Measurements from ENCODE around the gene PPL.

Gene PPL

DNA sequence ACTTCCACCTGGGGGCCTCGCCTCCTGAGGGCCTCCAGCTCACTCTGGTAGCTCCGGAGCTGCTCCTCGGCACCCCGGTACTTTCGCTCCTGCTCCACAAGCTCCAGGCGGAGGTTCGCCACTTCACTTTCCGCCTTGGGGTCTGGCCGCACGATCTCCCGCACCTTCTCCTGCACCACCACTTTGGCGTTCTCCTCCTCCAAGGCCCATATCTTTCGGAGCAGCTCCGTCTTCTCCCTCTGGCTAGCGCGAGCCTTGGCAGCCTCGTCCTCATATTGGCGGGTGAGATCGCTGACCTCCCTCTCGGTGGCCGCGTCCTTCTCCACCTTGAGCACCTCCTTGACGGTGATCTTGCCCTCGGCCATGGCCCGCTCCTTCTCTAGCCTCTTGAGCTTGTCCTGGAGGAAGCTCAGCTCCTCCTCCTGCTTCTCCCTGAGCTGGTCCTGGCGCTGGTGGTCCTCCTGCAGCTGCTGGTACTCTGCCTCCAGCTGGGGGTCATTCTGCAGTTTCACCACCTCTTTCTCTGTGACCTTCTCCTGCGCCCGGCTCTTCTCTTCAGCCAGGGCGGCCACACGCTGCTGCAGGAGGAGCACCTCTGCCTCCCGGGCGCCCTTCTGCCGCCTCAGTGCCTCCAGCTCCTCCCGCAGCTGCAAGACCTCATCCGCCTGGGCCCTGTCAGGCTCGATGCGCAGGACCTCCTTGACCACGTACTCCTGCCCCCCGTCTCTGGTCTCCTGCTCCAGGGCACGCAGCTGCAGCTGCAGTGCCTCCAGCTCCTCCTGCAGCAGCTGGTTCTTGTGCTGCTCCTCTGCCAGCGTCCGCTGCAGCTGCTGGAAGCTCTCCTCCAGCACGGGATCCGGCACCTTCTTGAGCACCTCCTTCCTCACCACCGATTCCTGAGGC, 51.7 kb downstream of the PPL start:
- no peak for DNase-seq (ENCODE audit: low read depth)

DNA sequence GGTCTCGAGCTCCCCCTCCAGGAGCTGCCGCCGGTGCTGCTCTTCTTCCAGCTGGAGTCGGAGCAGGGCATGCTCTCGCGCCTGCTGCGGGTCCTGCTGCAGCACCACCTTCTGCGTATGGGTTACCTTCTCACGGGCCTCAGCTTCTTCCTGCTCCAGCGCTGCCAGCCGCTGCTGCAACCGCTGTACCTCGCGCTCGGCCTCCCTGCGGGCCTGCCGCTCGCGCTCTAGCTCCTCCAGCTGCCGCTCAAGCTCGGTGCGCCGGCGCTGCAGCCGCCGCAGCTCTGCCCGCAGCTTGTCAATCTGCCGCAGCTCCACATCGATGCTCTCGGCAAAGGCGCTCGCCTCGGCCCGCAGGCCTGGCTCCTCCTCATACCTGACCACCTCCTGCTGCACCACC, 52.7 kb downstream of the PPL start:
- no peak for DNase-seq (ENCODE audit: low read depth)

DNA sequence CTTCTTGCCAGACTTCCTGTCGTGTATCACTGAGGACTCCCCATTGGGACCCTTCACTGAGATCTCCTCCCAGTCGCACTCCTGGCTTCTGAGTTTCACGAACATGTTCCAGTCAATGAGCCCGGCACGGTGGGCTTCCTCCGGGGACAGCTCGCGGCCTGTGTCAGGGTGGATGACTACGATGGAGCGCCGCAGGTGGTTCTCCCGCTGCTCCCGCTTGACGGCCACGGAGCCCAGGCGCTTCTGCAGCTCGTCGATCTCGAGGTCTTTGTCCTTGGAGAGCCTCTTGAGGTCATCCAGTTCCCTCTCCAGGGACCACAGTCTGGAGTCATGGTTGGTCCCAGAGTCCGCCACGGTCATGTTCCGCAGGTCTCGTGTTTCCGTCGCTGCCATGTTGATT, 53.4 kb downstream of the PPL start:
- DNase-seq (ENCODE audit: low read depth), result no peak

DNA sequence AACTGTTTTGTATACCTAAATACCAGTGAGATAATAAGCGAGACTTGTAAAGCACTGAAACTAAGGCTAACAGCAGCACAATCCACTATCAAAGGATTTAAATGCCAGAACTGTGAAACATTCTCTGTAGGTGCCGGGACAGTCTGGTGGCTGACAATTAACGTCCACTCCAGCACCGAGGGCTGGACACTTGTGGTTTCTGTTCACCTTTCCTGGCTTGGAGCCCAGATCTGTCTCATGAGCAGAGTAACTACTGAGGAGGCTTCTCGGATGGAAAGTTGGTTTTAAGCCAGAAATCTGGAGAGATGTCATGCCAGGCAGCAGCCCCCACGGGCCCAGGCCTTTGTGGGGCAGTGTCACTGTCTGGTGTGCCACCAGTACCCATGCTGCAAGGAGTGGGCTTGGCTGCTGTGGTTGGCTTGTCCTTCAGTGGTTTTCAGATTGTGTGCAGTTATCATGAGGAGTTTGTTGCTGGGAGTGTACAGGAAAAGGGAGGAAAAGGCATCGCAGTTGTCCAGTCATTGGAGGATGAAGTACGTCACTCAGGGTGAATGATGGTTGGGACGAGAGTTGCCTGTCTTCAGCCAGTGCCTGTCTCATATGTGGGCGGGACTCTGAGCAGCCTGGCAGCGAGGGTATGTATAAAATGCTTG, 54.2 kb downstream of the PPL start:
- no peak for DNase-seq (ENCODE audit: low read depth)

DNA sequence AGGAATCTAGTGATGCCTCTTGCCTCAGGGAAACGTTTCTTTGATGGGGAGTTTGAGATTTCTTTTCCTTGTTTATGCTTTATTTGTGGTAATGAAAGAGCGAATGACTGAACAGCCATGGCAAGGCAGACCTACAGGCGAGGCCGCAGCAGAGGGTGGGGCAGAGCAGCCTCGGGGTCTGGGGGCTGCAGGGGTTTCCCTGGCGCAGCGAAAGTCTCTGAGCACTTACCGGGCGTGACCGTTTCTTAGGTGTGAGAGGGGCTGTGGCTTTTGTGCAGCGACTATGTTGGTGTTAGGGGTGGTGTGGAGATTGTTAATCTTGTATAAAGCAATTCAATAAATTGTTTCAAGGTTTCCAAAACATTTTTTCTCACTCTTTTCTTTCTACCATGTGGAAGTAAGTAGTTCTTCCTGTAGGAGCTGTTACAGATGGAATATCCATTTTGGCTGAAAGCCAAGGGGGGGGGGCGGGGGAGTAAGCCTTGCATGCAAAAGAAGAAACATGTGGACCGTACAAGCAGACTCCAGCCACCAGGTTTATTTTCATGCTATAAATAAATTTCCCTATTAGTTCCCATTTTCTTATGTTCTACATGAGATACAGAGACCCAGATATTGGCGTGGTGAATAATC, 54.8 kb downstream of the PPL start:
- DNase-seq (ENCODE audit: low read depth), result no peak

DNA sequence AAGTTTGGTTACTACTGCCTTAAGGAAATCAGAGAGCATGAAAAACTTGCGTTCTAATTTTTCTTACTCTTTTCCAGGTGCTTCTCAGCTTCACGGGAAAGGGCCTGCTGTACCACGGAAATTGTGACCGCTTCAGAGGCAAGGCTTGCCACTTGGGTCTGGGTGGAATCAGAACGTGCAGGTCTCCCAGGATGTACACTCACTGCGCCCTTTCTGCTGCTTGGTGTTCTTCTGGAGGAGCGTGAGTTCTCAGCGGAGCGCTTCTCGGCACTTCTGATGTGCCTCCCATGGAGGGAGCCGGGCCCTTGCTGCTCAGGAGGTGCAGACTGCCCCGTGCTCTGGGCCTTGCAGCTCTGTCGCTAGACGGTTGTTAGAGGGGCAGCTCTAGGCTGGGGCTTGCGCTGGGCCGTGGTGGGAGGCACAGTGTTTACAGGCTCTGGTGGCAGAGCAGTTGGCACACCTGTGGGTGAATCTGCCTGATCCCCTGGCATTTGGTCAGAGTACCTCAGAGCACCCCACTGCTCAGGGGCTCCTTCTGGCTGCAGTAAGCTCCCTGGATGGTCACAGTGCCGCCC, 56.9 kb downstream of the PPL start:
- no peak for DNase-seq (ENCODE audit: low read depth)

DNA sequence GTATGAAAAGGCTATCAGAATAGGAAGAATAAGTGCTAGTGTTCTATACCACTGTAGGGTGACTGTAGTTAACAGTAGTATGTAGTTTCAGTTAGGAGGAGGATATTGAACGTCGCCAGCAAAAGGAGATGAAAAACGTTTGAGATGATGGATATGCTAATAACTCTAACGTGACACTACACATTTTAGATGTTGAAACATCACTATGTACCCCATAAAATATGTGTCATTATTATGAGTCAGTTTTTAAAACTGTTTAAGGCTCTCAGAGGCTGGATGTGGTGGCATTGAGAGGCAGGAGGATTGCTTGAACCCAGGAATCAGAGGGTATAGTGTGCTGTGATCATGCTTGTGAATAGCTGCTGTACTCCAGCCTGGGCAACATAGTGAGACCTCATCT, 57.9 kb downstream of the PPL start:
- no peak for DNase-seq (ENCODE audit: low read depth)

DNA sequence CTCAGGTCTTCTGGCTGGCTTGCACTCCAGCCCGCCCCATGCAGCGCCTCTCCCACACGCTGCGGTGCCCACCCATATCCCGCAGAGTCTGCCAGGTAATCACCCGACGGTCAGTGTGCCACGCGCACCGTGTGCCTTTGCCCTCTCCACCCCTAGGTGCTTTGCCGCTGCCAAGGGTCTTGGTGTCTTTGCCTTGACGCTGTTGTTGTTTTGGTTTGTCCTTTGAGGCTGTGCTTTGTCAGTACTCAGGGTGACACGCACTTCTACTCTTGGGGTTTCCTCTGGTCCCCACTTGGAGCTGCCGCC, 59.6 kb downstream of the PPL start:
- no peak for DNase-seq (ENCODE audit: low read depth)

DNA sequence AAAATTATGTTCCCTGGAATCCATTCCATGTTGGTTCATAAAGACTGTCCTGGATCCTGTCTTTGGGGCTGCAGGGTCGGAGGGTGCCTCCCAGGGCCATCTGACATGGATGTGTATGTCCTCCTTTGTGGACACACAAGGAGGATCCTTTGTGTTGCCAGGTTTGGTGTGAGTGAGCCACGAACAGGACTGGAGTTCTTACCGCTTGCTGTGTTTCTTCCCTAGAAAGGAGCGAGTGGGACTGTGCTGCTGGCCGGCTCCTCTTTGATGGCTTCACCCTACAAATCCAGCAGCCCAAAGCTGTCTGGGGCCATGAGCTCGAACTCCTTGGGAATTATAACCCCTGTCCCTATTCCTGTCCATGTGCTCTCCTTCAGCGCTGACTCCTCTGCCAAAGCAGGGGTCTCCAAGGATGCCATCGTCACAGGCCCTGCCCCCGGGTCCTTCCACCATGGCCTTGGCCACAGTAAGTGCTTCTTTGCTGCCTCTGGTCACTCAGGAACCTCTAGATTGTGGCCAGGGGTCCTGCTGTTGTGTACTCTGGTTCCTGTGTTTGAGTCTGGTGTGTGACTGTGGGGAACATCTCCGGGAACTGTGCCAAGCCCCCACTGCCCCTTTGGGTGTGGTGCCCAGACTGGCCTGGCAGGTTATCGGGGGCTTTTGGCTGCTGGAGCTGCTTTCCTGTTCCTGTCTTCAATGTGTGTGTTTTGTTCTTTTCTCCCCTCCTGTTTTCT, 60.1 kb downstream of the PPL start:
- no peak for DNase-seq (ENCODE audit: low read depth)

DNA sequence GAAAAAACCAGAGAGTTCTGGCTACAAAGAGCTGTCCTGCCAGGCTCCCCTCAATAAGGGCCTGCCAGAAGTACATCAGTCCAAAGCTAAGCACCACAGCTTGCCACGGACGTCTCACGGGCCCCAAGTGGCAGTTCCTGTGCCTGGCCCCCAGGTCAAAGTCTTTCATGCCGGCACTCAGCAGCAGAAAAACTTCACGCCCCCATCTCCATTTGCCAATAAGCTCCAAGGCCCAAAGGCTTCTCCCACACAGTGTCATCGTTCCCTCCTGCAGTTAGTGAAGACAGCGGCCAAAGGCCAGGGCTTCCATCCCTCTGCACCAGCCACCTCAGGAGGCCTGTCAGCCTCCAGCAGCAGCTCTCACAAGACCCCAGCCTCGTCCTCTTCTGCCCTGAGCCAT, 62.3 kb downstream of the PPL start:
- DNase-seq (ENCODE audit: low read depth), result no peak

DNA sequence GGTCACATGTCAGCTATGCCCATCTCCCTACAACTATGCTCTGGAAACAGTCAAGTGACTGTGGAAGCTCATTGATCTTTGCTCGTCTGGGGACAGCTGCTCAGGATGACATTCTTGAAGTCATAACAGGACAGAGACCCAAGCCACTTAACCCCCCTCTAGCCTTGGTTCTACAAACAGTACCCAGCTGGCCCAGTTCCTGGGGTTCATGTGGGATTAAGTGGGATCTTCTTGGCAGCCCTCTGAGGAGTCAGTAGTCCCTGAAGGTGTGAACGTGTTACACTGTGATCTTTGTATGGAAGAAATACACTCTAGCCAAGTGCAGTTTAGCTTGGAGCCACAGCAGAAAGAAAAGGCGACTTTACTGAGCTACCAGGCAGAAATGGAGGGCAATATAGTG, 63.9 kb downstream of the PPL start:
- DNase-seq (ENCODE audit: low read depth), result no peak

DNA sequence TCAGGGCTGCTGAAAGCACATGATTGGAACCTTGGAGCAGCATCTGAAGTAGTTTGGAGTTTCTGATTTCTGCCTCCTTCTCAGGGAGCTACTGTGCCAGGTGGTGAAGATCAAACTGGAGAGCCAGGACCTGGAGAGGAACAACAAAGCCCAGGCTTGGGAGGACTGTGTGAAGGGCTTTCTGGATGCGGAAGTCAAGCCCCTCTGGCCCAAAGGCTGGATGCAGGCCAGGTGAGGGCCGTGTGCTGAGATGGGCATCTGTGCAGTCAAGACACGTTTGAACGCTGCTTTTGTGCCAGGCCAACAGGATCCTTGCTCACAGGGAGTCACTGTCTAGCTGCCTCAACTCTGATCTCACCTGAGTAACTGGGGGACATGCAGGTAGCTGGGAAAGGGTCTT, 65.9 kb downstream of the PPL start:
- no peak for DNase-seq (ENCODE audit: low read depth)

DNA sequence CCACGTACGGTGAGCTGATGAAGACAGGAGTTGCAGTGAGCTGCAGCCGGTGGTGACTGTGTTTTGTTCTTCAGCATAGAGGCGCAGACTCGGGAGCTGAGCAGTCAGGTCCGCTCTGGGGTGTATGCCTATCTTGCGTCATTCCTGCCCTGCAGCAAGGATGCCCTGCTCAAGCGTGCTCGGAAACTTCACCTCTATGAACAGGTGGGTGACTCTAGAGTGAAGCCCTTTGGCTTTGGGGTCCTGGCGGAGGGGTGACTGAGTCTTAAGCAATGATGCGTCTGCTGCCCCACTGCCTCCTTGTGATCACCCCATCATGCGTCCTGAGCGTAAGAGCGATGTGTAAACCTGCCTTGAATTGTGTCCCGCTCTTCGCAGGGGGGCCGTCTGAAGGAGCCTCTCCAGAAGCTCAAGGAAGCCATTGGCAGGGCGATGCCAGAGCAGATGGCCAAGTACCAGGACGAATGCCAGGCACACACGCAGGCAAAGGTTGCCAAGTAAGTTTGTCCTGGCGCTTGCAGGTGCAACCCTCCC, 66.7 kb downstream of the PPL start:
- DNase-seq (ENCODE audit: low read depth), result no peak

DNA sequence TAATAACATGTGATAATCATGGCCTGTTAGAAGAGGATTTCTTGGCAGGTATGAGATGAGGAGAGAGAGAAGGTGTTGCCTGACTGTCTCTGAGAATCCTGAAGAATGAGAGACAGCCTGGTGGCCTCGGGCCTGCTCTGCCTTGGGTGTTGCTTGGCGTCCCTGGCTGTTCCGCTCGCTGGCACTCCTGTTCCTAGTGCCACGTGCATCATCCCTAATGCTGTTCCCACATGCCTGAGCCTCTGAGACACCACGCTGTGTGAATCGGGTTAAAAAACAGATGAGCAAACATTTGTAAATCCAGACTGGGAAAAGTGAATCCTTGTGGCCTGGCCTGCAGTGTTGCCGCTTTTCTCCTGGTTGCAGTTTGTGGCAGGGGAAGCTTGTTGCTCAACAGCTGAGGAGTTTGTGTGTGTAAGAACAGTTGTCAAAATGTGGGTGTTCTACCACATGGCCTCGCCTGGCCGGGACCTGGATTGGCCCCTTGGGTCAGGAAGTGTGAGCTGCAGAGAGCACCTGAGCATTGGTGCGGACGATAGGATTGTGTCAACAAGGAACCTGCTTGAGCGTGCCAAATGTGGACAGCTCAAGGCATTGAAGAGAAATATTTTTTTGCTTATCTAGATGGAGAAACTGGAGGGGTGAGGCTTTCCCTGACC, 67.7 kb downstream of the PPL start:
- no peak for DNase-seq (ENCODE audit: low read depth)

DNA sequence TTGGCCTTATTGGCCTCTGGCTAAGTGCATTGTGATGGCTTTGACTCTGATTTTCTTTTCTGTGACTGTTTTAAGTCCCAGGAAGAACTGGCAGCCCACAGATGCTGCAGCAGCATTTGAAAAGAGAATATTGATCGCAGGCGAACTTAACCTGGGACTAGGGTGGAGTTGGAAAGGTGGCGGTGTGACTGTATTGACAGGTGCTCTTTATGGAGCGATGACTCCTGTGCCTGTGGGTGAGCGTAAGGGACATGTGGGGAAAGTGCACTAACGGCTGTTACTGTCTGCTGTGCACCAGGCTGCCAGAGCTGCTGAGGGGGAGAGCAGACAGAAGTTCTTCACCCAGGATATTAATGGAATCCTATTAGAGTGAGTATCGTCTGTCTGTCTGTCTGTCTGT, 68.4 kb downstream of the PPL start:
- no peak for DNase-seq (ENCODE audit: low read depth)

DNA sequence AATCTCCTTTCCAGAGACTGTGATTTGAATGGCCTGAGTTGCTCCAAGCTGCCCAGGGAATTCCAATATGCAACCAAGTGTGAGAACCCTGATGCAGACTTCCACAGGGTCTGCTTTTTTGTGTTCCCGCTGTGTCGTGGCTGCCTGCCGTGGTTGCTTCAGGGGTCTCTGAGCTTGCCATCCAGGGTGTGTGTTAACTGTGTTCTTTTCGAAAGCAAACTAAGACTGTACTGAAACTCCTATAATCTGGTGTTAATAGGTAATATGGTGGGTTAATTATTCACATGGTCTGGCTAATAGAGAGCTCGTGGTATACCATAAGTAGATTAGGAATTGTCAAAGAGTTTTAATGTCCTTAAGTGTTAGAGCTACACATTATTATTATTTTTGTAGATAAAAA, 68.9 kb downstream of the PPL start:
- DNase-seq (ENCODE audit: low read depth), result no peak

DNA sequence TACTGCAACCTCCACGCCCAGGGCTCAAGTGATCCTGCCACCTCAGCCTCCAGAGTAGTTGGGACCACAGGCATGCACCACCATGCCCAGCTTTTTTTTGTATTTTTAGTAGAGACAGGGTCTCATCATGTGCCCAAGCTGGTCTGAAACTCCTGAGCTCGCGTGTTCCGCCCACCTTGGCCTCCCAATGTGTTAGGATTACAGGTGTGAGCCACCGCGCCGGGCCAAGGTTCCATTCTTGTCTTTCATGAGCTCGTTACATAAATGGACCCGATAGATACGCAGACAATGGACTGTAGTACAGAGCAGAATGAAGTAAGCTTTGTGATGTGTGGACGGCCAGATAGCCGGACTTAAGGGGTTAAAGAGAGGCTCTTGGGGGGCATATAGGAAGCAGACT, 70.4 kb downstream of the PPL start:
- no peak for DNase-seq (ENCODE audit: low read depth)

DNA sequence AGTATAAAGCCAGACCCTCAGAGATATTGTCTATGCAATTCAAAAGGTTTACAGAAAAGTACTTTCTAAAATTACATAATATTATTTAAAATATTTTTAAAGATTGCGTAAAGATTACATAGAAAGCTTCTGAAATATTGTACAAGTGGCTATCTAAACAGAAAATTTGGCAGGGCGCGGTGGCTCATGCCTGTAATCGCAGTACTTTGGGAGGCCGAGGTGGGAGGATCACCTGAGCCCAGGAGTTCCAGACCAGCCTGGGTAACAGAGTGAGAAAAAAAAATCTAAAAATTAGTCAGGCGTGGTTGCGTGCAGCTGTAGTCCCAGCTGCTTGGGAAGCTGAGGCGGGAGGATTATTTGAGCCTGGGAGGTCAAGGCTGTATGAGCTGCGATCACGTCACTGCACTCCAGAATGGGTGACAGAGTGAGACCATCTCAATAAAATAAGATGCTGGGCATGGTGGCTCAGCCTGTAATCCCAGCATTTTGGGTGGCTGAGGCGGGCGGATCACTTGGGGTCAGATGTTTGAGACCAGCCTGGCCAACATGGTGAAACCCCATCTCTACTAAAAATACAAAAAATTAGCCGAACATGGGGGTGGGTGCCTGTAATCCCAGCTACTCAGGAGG, 71.6 kb downstream of the PPL start:
- no peak for DNase-seq (ENCODE audit: low read depth)

DNA sequence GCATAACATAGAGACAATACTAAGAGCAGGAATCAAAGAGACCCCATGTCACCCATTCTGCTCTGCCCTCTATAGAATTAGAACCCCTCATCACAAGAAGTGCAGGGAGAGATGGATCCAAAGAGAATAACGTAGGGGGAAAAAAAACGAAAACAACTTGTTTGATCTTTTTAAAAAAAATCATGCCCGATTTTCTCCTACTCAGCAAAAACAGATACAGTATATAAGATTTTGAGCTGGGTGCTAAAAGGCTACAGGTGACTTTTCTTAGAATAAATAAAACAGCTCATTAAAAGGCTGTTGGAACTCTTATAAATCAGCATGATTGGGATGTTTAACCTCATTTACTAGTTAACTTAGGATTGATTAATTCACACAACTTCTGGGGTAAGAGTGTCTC, 72.2 kb downstream of the PPL start:
- DNase-seq (ENCODE audit: low read depth), result no peak

DNA sequence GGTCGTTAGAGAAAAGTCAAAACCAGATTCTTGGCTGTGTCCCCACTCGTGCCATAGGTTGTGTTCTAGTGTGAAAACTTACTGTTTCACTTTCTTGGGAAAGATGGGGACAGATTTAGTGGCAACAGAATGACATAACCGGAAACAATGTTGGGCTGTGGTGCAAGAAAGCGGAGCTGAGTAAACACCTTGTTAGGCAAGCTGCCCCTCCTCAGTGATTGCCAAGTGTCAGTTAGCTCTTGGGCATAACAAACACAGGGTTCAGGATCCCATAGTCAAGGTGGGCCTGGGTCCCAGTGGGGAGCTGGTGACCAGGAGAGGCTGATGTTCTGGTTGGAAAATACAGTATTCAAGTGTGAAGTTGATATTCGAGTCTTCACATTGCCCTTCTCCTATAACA, 74.3 kb downstream of the PPL start:
- no peak for DNase-seq (ENCODE audit: low read depth)

DNA sequence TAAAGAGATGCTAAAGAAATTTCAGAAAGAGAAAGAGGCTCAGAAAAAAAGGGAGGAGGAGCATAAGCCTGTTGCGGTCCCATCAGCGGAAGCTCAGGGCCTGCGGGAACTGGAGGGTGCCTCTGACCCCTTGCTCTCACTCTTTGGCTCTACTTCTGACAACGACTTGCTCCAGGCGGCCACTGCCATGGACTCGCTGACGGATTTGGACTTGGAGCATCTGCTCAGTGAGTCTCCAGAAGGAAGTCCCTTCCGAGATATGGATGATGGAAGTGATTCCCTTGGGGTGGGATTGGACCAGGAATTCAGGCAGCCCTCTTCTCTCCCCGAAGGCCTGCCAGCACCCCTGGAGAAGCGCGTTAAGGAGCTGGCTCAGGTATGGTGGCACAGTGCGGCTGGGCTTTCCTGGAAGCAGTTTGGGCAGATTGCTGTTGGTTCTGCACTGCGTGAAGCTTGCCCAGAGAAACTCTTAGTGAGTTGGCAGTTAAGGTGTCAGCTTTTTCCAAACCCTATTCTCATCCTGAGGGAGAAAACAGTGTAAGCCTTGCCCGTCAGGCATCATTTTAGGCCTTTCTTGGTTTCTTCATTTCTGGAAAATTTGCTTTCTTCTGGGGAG, 76.1 kb downstream of the PPL start:
- no peak for DNase-seq (ENCODE audit: low read depth)
